OCI-LY1 (cell line): ENCODE measurements around the gene ZFP57.

ENCODE experiments used
- CTCF ChIP-seq: fragments of 200-600 bp; sonication (generic), shearing (Covaris generic); IDR thresholded peaks from 2 replicates; pipeline ENCODE4 v1.5.1; 2017; ENCODE audit warnings: mild to moderate bottlenecking, antibody characterized with exemption, low read length, moderate library complexity, mixed read lengths
- EZH2 ChIP-seq: fragments of 200-600 bp; sonication (generic), shearing (Covaris generic); IDR thresholded peaks from 2 replicates; pipeline ENCODE4 v1.8.0; 2017; ENCODE audit warnings: borderline replicate concordance, mixed run types, mild to moderate bottlenecking, antibody characterized with exemption, low read length, moderate library complexity, mixed read lengths

- no peak for TF ChIP-seq CTCF
- no peak for TF ChIP-seq EZH2
Measured at GRCh38 chr6:29632789-29633533, 48.0 kb downstream of the ZFP57 start, which contains the start of gene GABBR1.
